Endothelial cell of umbilical vein (primary cell): ENCODE measurements around the gene TTLL9. TPM values are rescaled to one million over a fixed set of nuclear protein-coding genes. Genes with fewer than 3 reads are reported as not detected.

ENCODE experiments used
- BruUV-seq: library from RNA; stranded (reverse); fragments of 400-500 nt; replicated peaks from 2 replicates; lab custom pipeline; 2021; lab: Mats Ljungman, UMichigan
- CTCF ChIA-PET: fragments of 300-600, 350-600 bp; sonication (Branson Sonifier 250); formaldehyde crosslinking; loops from one replicate; lab custom pipeline; 2021; ENCODE audit warnings: antibody characterized with exemption, inconsistent platforms; lab: Charles Lee
- POLR2A ChIA-PET: fragments of 300-600, 350-600 bp; sonication (Branson Sonifier 250); formaldehyde crosslinking; loops from one replicate; lab custom pipeline; 2021; ENCODE audit warnings: antibody characterized with exemption, inconsistent platforms; lab: Charles Lee
- DNase-seq: peaks from one replicate; pipeline ENCODE4 v3.0.0-alpha.2; 2011; ENCODE audit warnings: low read depth, low spot score
- FAIRE-seq: peaks from 2 replicates; lab custom pipeline; 2011; peaks lifted over from hg19 to GRCh38; lab: Jason Lieb, UNC
- H2AFZ ChIP-seq: 2 replicates; pipeline ENCODE4 v1.6.0; 2012; ENCODE audit warnings: low read depth, low read length, control low read depth, inconsistent platforms
- H3K27ac ChIP-seq: 2 replicates; pipeline ENCODE4 v1.5.1; 2011; ENCODE audit warnings: low read depth, mild to moderate bottlenecking, control low read depth, low read length, moderate library complexity; ENCODE audit not compliant: insufficient read depth
- H3K27me3 ChIP-seq, 2 experiments: 2 replicates each; pipeline versions ENCODE4 v1.6.0 to v1.6.1; 2011; ENCODE audit warnings: low read length in 2 of 2, mixed read lengths in 1 of 2; ENCODE audit not compliant: control insufficient read depth in 2 of 2, insufficient read depth in 2 of 2
- H3K36me3 ChIP-seq, 2 experiments: 2 replicates in 1 of 2; 3 replicates in 1 of 2; pipeline ENCODE4 v1.5.1; 2011; ENCODE audit warnings: low read length in 2 of 2, mild to moderate bottlenecking in 1 of 2, moderate library complexity in 1 of 2; ENCODE audit not compliant: control insufficient read depth in 2 of 2, insufficient read depth in 2 of 2; ENCODE audit errors: extremely low read depth in 1 of 2
- H3K4me1 ChIP-seq: 3 replicates; pipeline ENCODE4 v1.5.1; 2011; ENCODE audit warnings: mild to moderate bottlenecking, low read length; ENCODE audit not compliant: control insufficient read depth, insufficient read depth; ENCODE audit errors: extremely low read depth
- H3K4me2 ChIP-seq: 2 replicates; pipeline ENCODE4 v1.6.1; 2011; ENCODE audit warnings: low read length, control low read depth, mixed read lengths; ENCODE audit not compliant: insufficient read depth
- H3K4me3 ChIP-seq, 3 experiments: fragments of 200-600 bp in 1 of 3; sonication (generic), shearing (Covaris generic) in 1 of 3; replicated peaks in 1 of 3; 2 replicates each; pipeline ENCODE4 v1.5.1; 2011 to 2016; ENCODE audit warnings: control low read depth in 3 of 3, low read length in 3 of 3, mild to moderate bottlenecking in 2 of 3, inconsistent platforms in 1 of 3, low read depth in 1 of 3, moderate library complexity in 1 of 3; ENCODE audit not compliant: insufficient read depth in 1 of 3
- H3K79me2 ChIP-seq: 2 replicates; pipeline ENCODE4 v1.6.0; 2012; ENCODE audit warnings: low read length, inconsistent platforms; ENCODE audit not compliant: control insufficient read depth, insufficient read depth
- H3K9ac ChIP-seq: replicated peaks from 2 replicates; pipeline ENCODE3; 2011; ENCODE audit warnings: low read length, control low read depth; ENCODE audit not compliant: insufficient read depth; ENCODE audit errors: extremely low read depth
- H3K9me1 ChIP-seq: replicated peaks from 3 replicates; pipeline ENCODE4 v1.6.0; 2011; ENCODE audit warnings: mild to moderate bottlenecking, low read length; ENCODE audit not compliant: control insufficient read depth, insufficient read depth; ENCODE audit errors: extremely low read depth
- H3K9me3 ChIP-seq: replicated peaks from 2 replicates; pipeline ENCODE4 v1.5.1; 2012; ENCODE audit warnings: low read length, inconsistent platforms; ENCODE audit not compliant: control insufficient read depth, insufficient read depth
- H4K20me1 ChIP-seq: replicated peaks from 2 replicates; pipeline ENCODE3; 2011; ENCODE audit warnings: mild to moderate bottlenecking, low read length; ENCODE audit not compliant: control insufficient read depth, insufficient read depth; ENCODE audit errors: extremely low read depth
- CTCF ChIP-seq, 2 donors: IDR thresholded peaks; 1 replicate in 1 of 2; 2 replicates in 1 of 2; pipeline ENCODE4 v1.5.1; 2011; ENCODE audit warnings: low read length in 2 of 2, mild to moderate bottlenecking in 2 of 2, moderate library complexity in 2 of 2, control low read depth in 1 of 2, inconsistent platforms in 1 of 2, low read depth in 1 of 2; ENCODE audit not compliant: insufficient read depth in 1 of 2; ENCODE audit errors: extremely low read depth in 1 of 2
- EZH2 ChIP-seq: IDR thresholded peaks from 2 replicates; pipeline ENCODE4 v1.6.1; 2012; ENCODE audit warnings: borderline replicate concordance, low read depth, mild to moderate bottlenecking, moderate library complexity, low read length, inconsistent platforms; ENCODE audit not compliant: severe bottlenecking
- FOS ChIP-seq: IDR thresholded peaks from 2 replicates; pipeline ENCODE4 v1.6.1; 2011; ENCODE audit warnings: mild to moderate bottlenecking, low read length, moderate library complexity, borderline replicate concordance; ENCODE audit not compliant: insufficient read depth
- GATA2 ChIP-seq: IDR thresholded peaks from 2 replicates; pipeline ENCODE4 v1.7.0; 2011; ENCODE audit warnings: low read depth, mild to moderate bottlenecking, moderate library complexity, mixed read lengths, low read length; ENCODE audit not compliant: insufficient read length, insufficient read depth
- JUN ChIP-seq: IDR thresholded peaks from 2 replicates; pipeline ENCODE4 v1.6.1; 2011; ENCODE audit warnings: borderline replicate concordance, low read depth; ENCODE audit not compliant: insufficient read length, insufficient read depth
- MAX ChIP-seq: IDR thresholded peaks from 2 replicates; pipeline ENCODE4 v1.6.1; 2011; ENCODE audit not compliant: insufficient read depth, insufficient read length
- MYC ChIP-seq: IDR thresholded peaks from one replicate; pipeline ENCODE4 v1.6.1; 2011; ENCODE audit warnings: mild to moderate bottlenecking, low read depth, low read length
- POLR2A ChIP-seq: IDR thresholded peaks from 2 replicates; pipeline ENCODE4 v1.6.1; 2012; ENCODE audit warnings: low read depth, mild to moderate bottlenecking, control low read depth, low read length
- POLR2AphosphoS5 ChIP-seq: IDR thresholded peaks from 2 replicates; pipeline ENCODE4 v1.6.1; 2012; ENCODE audit warnings: low read depth, mild to moderate bottlenecking, control low read depth, low read length, moderate library complexity; ENCODE audit not compliant: insufficient read depth
- dilution Hi-C: fragments of 300-500 bp; cut with MboI; formaldehyde crosslinking; loops from one replicate; pipeline ENCODE4 v1.15.0; 2019; ENCODE audit warnings: low sequenced_read_pairs; ENCODE audit not compliant: extremely low pct_ligation_motif_present
- intact Hi-C: fragments of 100-400 bp; cut with micrococcal nuclease; formaldehyde crosslinking; loops from one replicate; pipeline ENCODE4 v1.10.0; 2022
- polyA plus RNA-seq, 4 experiments: library from polyadenylated mRNA; depleted of rRNA in 3 of 4; stranded (reverse) in 3 of 4; unstranded in 1 of 4; fragments of >200 nt; gene quantifications; 2 replicates each; pipeline versions ENCODE4 v1.2.1 to v1.2.3, GENCODE V29; 2011 to 2012; ENCODE audit warnings: missing spikeins in 1 of 4
- total RNA-seq: library from RNA; stranded (reverse); gene quantifications from 2 replicates; pipeline ENCODE4 v1.2.3, GENCODE V29; 2021

Gene TTLL9
- total and polyA plus RNA-seq, 2 donors (not counting 3 experiments of a cell fraction or from before 2014, with no cell fraction given) = 0.03 TPM; not detected in 1

GRCh38 chr20:31949877-31950646 is 79.6 kb downstream of the TTLL9 start:
- ChIA-PET CTCF (interaction anchor here (2.7 kb wide), 1 partner anchor 20 kb away, joined by 8 read pairs; no protein-coding TSS in a partner anchor), POLR2A (no interaction called here)
- H3K9me3 ChIP-seq = no peaks in the 10 kb centered on the region
- no peak overlapping the region for H3K4me3 ChIP-seq
- BruUV-seq = no TSS peak
- FAIRE-seq (no peak), DNase-seq (no peak)
- TF ChIP-seq FOS = no peak
- TF ChIP-seq EZH2 = no peak
- no peak for TF ChIP-seq MYC
- no peak for TF ChIP-seq POLR2A
- TF ChIP-seq JUN = no peak
- no peak for TF ChIP-seq MAX
- no peaks in the 10 kb centered on the region for H4K20me1 ChIP-seq
- no peaks in the 10 kb centered on the region for H3K9me1 ChIP-seq
- H3K9ac ChIP-seq = no peak overlapping the region
- dilution Hi-C loops = no loop called here
- peaks cover 32% of the 10 kb centered on the region for H3K79me2 ChIP-seq
- intact Hi-C loops = loop anchor here (5.0 kb wide), 1 partner anchor 57 kb away; no protein-coding TSS in a partner anchor
- peaks cover 7% of the 10 kb centered on the region for H3K4me1 ChIP-seq
- no peak overlapping the region for H3K4me2 ChIP-seq
- H3K27me3 ChIP-seq = no peaks in the 10 kb centered on the region
- no peak overlapping the region for H3K27ac ChIP-seq
- H2AFZ ChIP-seq = no peak overlapping the region
- peaks cover 18 to 31% of the 10 kb centered on the region in 2 experiments for H3K36me3 ChIP-seq

DNA sequence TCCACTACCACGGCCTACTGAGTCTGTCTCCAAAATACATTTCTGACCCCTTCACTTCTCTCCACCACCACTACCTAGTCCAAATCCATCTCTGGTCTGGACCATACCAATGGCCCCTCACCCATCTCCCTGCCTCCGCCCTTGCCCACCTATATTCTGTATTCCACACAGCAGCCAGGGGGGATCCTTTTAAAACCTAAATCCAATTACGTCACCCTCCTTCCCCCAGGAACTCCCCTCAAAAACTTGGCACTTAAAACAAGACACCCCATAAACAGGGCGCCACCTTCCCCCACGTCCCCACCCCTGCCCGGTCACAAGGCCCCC is 80.7 kb downstream of the TTLL9 start:
- peaks cover 7% of the 10 kb centered on the region for H3K4me1 ChIP-seq
- H3K36me3 ChIP-seq = peaks cover 17 to 20% of the 10 kb centered on the region in 2 experiments
- peaks cover 32% of the 10 kb centered on the region for H3K79me2 ChIP-seq
- peak overlapping the region; percentile 94 for H3K4me2 ChIP-seq
- peak overlapping the region; percentile 98 for H2AFZ ChIP-seq
- CTCF ChIA-PET = interaction anchor here (0.8 to 2.7 kb wide), 17 partner anchors 9 to 128 kb away, joined by 3 to 64 read pairs (median 8); partner anchors contain the start of gene XKR7
- DNase-seq = no peak
- TF ChIP-seq CTCF (IDR thresholded peaks at IDR 0.05; ENCODE audit: extremely low read depth in 1 of 2, insufficient read depth in 1 of 2, low read depth in 1 of 2, low read length in 2 of 2) = no peak
- TF ChIP-seq MAX = no peak
- TF ChIP-seq GATA2 = no peak
- TF ChIP-seq JUN = no peak
- TF ChIP-seq POLR2AphosphoS5 = no peak
- no peak for TF ChIP-seq MYC
- TF ChIP-seq POLR2A = no peak
- TF ChIP-seq EZH2 = no peak
- TF ChIP-seq FOS = no peak
- POLR2A ChIA-PET = interaction anchor here (1.3 kb wide), 1 partner anchor 96 kb away, joined by 4 read pairs; no protein-coding TSS in a partner anchor
- no peaks in the 10 kb centered on the region for H3K9me3 ChIP-seq
- H3K27me3 ChIP-seq = no peaks in the 10 kb centered on the region
- no TSS peak for BruUV-seq
- peak overlapping the region; percentile 85 for H3K27ac ChIP-seq
- H3K4me3 ChIP-seq = peak overlapping the region; percentile 97 to 99 (median 97)
- peak overlapping the region; percentile 99 for H3K9ac ChIP-seq
- no peak for FAIRE-seq
- intact Hi-C loops (loop anchor here (5.0 kb wide), 1 partner anchor 56 kb away; no protein-coding TSS in a partner anchor), dilution Hi-C loops (no loop called here)
- H4K20me1 ChIP-seq = no peaks in the 10 kb centered on the region
- no peaks in the 10 kb centered on the region for H3K9me1 ChIP-seq
